PC-9 (cell line): ENCODE data around the gene MYPN. TPM values are rescaled to one million over a fixed set of nuclear protein-coding genes. Genes with fewer than 3 reads are reported as not detected.

Experiments used
- BruUV-seq: library from RNA; stranded (reverse); fragments of 400-500 nt; replicated peaks from 2 replicates; lab custom pipeline; 2021; lab: Mats Ljungman, UMichigan
- CTCF ChIA-PET: fragments of 300-600 bp; sonication (Branson Sonifier 250); formaldehyde crosslinking; loops from one replicate; lab custom pipeline; 2022; ENCODE audit warnings: antibody characterized with exemption; lab: Charles Lee
- POLR2A ChIA-PET: fragments of 300-600 bp; sonication (Branson Sonifier 250); formaldehyde crosslinking; loops from one replicate; lab custom pipeline; 2022; ENCODE audit warnings: antibody characterized with exemption; ENCODE audit not compliant: unreplicated experiment; lab: Charles Lee
- DNase-seq, 2 experiments: peaks; one replicate each; pipeline versions ENCODE4 v3.0.0 to v3.0.0-alpha.2; 2015 to 2022; ENCODE audit warnings: mixed read lengths in 1 of 2
- H2AFZ ChIP-seq: fragments of 200-600 bp; sonication (generic); 2 replicates; pipeline ENCODE4 v1.8.1; 2017; ENCODE audit warnings: antibody characterized with exemption
- H3F3A ChIP-seq: fragments of 200-600 bp; sonication (generic); 2 replicates; pipeline ENCODE4 v1.8.1; 2017; ENCODE audit warnings: antibody characterized with exemption, mild to moderate bottlenecking, low read depth; ENCODE audit not compliant: insufficient read depth
- H3K27ac ChIP-seq: fragments of 200-600 bp; sonication (generic); 2 replicates; pipeline ENCODE4 v1.6.1; 2016; ENCODE audit warnings: mixed run types
- H3K27me3 ChIP-seq: fragments of 200-600 bp; sonication (generic); 2 replicates; pipeline ENCODE4 v1.6.1; 2016; ENCODE audit warnings: low read depth, mixed run types; ENCODE audit not compliant: insufficient read depth
- H3K36me3 ChIP-seq: fragments of 200-600 bp; sonication (generic); 2 replicates; pipeline ENCODE4 v1.6.1; 2016; ENCODE audit warnings: low read depth, mixed run types
- H3K4me1 ChIP-seq: fragments of 200-600 bp; sonication (generic); replicated peaks from 2 replicates; pipeline ENCODE4 v1.6.1; 2016; ENCODE audit warnings: mixed run types; ENCODE audit not compliant: insufficient read depth
- H3K4me2 ChIP-seq: fragments of 200-600 bp; sonication (generic); 2 replicates; pipeline ENCODE4 v1.6.1; 2017; ENCODE audit warnings: mixed run types
- H3K4me3 ChIP-seq: fragments of 200-600 bp; sonication (generic); 2 replicates; pipeline ENCODE4 v1.6.1; 2016; ENCODE audit warnings: mixed run types
- H3K79me2 ChIP-seq: fragments of 200-600 bp; sonication (generic); 2 replicates; pipeline ENCODE4 v1.6.1; 2017; ENCODE audit warnings: low read depth, mixed run types
- H3K9me2 ChIP-seq: fragments of 200-600 bp; sonication (generic); 2 replicates; pipeline ENCODE4 v1.8.1; 2017; ENCODE audit warnings: mild to moderate bottlenecking; ENCODE audit not compliant: insufficient read depth
- H3K9me3 ChIP-seq: fragments of 200-600 bp; sonication (generic); 2 replicates; pipeline ENCODE4 v1.8.1; 2016; ENCODE audit warnings: low read depth; ENCODE audit not compliant: insufficient read depth
- H4K20me1 ChIP-seq: fragments of 200-600 bp; sonication (generic); 2 replicates; pipeline ENCODE4 v1.8.1; 2017; ENCODE audit not compliant: insufficient read depth
- EZH2 ChIP-seq: fragments of 200-600 bp; sonication (generic); IDR thresholded peaks from 2 replicates; pipeline ENCODE4 v1.8.0; 2017; ENCODE audit warnings: antibody characterized with exemption, low read depth
- intact Hi-C: fragments of 100-400 bp; cut with micrococcal nuclease; formaldehyde crosslinking; loops from one replicate; pipeline ENCODE4 v1.10.0; 2022; ENCODE audit not compliant: unreplicated experiment
- total RNA-seq: library from RNA; stranded (reverse); gene quantifications from 2 replicates; pipeline ENCODE4 v1.2.3, GENCODE V29; 2021
- TF ChIP-seq, protein P1 (sequence below): fragments of 200-600 bp; sonication (generic); conservative IDR thresholded peaks from 2 replicates; pipeline ENCODE4 v1.6.1; 2017; ENCODE audit warnings: mixed run types, antibody characterized with exemption, mild to moderate bottlenecking, moderate library complexity

MYPN gene
- total RNA-seq, 1 experiment from 2014 or later = 3.9 TPM

GRCh38 chr10:68107651-68108050, 1.6 kb upstream of the MYPN start:
- TF ChIP-seq, protein P1, sequence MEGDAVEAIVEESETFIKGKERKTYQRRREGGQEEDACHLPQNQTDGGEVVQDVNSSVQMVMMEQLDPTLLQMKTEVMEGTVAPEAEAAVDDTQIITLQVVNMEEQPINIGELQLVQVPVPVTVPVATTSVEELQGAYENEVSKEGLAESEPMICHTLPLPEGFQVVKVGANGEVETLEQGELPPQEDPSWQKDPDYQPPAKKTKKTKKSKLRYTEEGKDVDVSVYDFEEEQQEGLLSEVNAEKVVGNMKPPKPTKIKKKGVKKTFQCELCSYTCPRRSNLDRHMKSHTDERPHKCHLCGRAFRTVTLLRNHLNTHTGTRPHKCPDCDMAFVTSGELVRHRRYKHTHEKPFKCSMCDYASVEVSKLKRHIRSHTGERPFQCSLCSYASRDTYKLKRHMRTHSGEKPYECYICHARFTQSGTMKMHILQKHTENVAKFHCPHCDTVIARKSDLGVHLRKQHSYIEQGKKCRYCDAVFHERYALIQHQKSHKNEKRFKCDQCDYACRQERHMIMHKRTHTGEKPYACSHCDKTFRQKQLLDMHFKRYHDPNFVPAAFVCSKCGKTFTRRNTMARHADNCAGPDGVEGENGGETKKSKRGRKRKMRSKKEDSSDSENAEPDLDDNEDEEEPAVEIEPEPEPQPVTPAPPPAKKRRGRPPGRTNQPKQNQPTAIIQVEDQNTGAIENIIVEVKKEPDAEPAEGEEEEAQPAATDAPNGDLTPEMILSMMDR = no peak
- TF ChIP-seq EZH2 = no peak
- Histone ChIP-seq H3K27ac (no peak overlapping the region), H3K4me1 (peaks cover 32% of the 10 kb centered on the region), H3K27me3 (no peaks in the 10 kb centered on the region), H2AFZ (no peak overlapping the region), H3K9me3 (no peaks in the 10 kb centered on the region), H3K4me2 (no peak overlapping the region), H3K9me2 (no peaks in the 10 kb centered on the region), H4K20me1 (no peaks in the 10 kb centered on the region), H3K4me3 (no peak overlapping the region), H3K79me2 (peaks cover 7% of the 10 kb centered on the region; the same call in 1 of the 2 replicates), H3F3A (peaks cover 30% of the 10 kb centered on the region; the same call in 1 of the 2 replicates), H3K36me3 (peaks cover 40% of the 10 kb centered on the region)
- intact Hi-C loops = no loop called here
- BruUV-seq = no TSS peak
- DNase-seq = no peak
- POLR2A ChIA-PET = no interaction called here
- CTCF ChIA-PET = no interaction called here

DNA sequence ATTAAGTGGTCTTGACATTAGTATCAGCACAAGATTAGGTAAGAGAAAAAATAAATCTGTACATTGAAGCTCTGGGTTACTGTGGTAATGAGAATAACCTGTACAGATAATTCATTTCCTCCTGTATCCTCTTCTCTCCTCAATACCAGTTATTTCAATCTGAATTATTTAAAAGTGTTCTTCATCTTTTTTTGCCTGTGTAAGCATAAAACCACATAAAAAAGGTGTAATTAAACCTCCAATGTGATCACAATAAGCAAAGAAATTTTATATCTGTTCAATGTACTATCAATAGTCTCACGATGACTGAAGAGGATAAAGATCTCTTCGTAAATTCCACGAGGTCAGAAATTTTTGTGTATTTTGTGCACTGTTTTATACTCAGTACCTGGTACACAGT, 1.2 kb upstream of the MYPN start:
- Histone ChIP-seq H3K4me1 (peaks cover 28% of the 10 kb centered on the region), H3K4me2 (no peak overlapping the region), H3K27ac (no peak overlapping the region), H4K20me1 (no peaks in the 10 kb centered on the region), H3K79me2 (peaks cover 7% of the 10 kb centered on the region; the same call in 1 of the 2 replicates), H3F3A (peaks cover 30% of the 10 kb centered on the region; the same call in 1 of the 2 replicates), H3K9me3 (no peaks in the 10 kb centered on the region), H3K4me3 (no peak overlapping the region), H3K27me3 (no peaks in the 10 kb centered on the region), H3K9me2 (no peaks in the 10 kb centered on the region), H3K36me3 (peaks cover 36% of the 10 kb centered on the region), H2AFZ (no peak overlapping the region)
- ChIA-PET CTCF (no interaction called here), POLR2A (no interaction called here)
- TF ChIP-seq, protein P1 = no peak
- TF ChIP-seq EZH2 = no peak
- DNase-seq = no peak
- intact Hi-C loops = no loop called here
- no TSS peak for BruUV-seq

- Histone ChIP-seq H4K20me1 (no peaks in the 10 kb centered on the region), H3K4me2 (no peak overlapping the region), H3K36me3 (peaks cover 30% of the 10 kb centered on the region), H3K4me3 (no peak overlapping the region), H3K4me1 (peaks cover 22% of the 10 kb centered on the region), H2AFZ (no peak overlapping the region), H3K27me3 (no peaks in the 10 kb centered on the region), H3K9me2 (no peaks in the 10 kb centered on the region), H3K9me3 (no peaks in the 10 kb centered on the region), H3K27ac (no peak overlapping the region), H3K79me2 (peaks cover 5% of the 10 kb centered on the region; the same call in 1 of the 2 replicates), H3F3A (peaks cover 30% of the 10 kb centered on the region; the same call in 1 of the 2 replicates)
- intact Hi-C loops = no loop called here
- POLR2A ChIA-PET = no interaction called here
- DNase-seq = no peak
- TF ChIP-seq, protein P1 = no peak
- no peak for TF ChIP-seq EZH2
- CTCF ChIA-PET = interaction anchor here (0.6 kb wide), 1 partner anchor 239 kb away, joined by 3 read pairs; no protein-coding TSS in a partner anchor
- BruUV-seq = no TSS peak
Observed at GRCh38 chr10:68108653-68109052, 635 bp upstream of the MYPN start.
